Tibial artery (tissue), 4 donors: ENCODE data around the gene LRRC8C.

Experiments used
- DNase-seq, 2 donors: peaks; one replicate each; pipeline ENCODE4 v3.0.0-alpha.2; 2019
- H3K27ac ChIP-seq, 2 donors: fragments of 200-600 bp; sonication (generic) in 1 of 2; 1 replicate in 1 of 2; 2 replicates in 1 of 2; pipeline ENCODE4 v1.5.1; 2018 to 2019; ENCODE audit warnings: mild to moderate bottlenecking in 1 of 2
- H3K27me3 ChIP-seq, 2 donors: fragments of 200-600 bp; sonication (generic) in 1 of 2; one replicate each; pipeline versions ENCODE4 v1.5.1 to v1.6.0; 2016 to 2019
- H3K36me3 ChIP-seq, 3 donors: fragments of 200-600 bp; sonication (generic) in 2 of 3; one replicate each; pipeline ENCODE4 v1.5.1; 2016 to 2019; ENCODE audit warnings: mild to moderate bottlenecking in 2 of 3
- H3K4me1 ChIP-seq, 4 donors: fragments of 200-600 bp; sonication (generic) in 2 of 4; 1 replicate in 3 of 4; 2 replicates in 1 of 4; pipeline ENCODE4 v1.5.1; 2016 to 2019
- H3K4me3 ChIP-seq, 2 donors: fragments of 200-600 bp; sonication (generic) in 1 of 2; 1 replicate in 1 of 2; 2 replicates in 1 of 2; pipeline ENCODE4 v1.5.1; 2018 to 2019; ENCODE audit warnings: mild to moderate bottlenecking in 2 of 2
- H3K9me3 ChIP-seq, 3 donors: fragments of 200-600 bp; sonication (generic) in 1 of 3; one replicate each; pipeline ENCODE4 v1.5.1; 2016 to 2019
- CTCF ChIP-seq, 2 experiments: fragments of 200-600 bp in 1 of 2; fragments of 450-650 bp in 1 of 2; IDR thresholded peaks; one replicate each; pipeline ENCODE4 v1.5.1; 2017 to 2019; ENCODE audit warnings: antibody characterized with exemption in 2 of 2, mild to moderate bottlenecking in 1 of 2, moderate library complexity in 1 of 2
- intact Hi-C: fragments of 100-400 bp; cut with DNase I; formaldehyde crosslinking; loops from one replicate; pipeline ENCODE4 v1.15.0; 2023; ENCODE audit warnings: low total_unique reads

The LRRC8C gene

GRCh38 chr1:89728381-89728780, 95.5 kb downstream of the LRRC8C start:
- no peak overlapping the region for H3K27ac ChIP-seq
- no peaks in the 10 kb centered on the region for H3K4me1 ChIP-seq
- intact Hi-C loops, result no loop called here
- DNase-seq, result no peak
- H3K4me3 ChIP-seq, result no peak overlapping the region
- no peaks in the 10 kb centered on the region for H3K27me3 ChIP-seq
- H3K9me3 ChIP-seq, result no peaks in the 10 kb centered on the region
- H3K36me3 ChIP-seq, result no peaks in the 10 kb centered on the region
- no peak for TF ChIP-seq CTCF (IDR thresholded peaks at IDR 0.05)

GRCh38 chr1:89732206-89732605, 99.3 kb downstream of the LRRC8C start:
- Histone ChIP-seq H3K9me3 (no peaks in the 10 kb centered on the region), H3K36me3 (no peaks in the 10 kb centered on the region), H3K27me3 (no peaks in the 10 kb centered on the region), H3K4me3 (no peak overlapping the region), H3K4me1 (peaks cover 0 to 4% (median 0%) of the 10 kb centered on the region in 4 donors), H3K27ac (no peak overlapping the region)
- intact Hi-C loops, result no loop called here
- no peak for DNase-seq
- TF ChIP-seq CTCF (IDR thresholded peaks at IDR 0.05), result no peak

- Histone ChIP-seq H3K27me3 (no peaks in the 10 kb centered on the region), H3K9me3 (no peaks in the 10 kb centered on the region), H3K4me3 (no peak overlapping the region), H3K36me3 (no peaks in the 10 kb centered on the region), H3K27ac (no peak overlapping the region), H3K4me1 (peaks cover 0 to 4% (median 0%) of the 10 kb centered on the region in 4 donors)
- DNase-seq, result no peak
- intact Hi-C loops, result no loop called here
- TF ChIP-seq CTCF (IDR thresholded peaks at IDR 0.05), result no peak
Observed at GRCh38 chr1:89732643-89733222, 99.8 kb downstream of the LRRC8C start.

GRCh38 chr1:89733748-89734147, 100.8 kb downstream of the LRRC8C start:
- no peaks in the 10 kb centered on the region for H3K27me3 ChIP-seq
- H3K36me3 ChIP-seq, result no peaks in the 10 kb centered on the region
- H3K4me1 ChIP-seq, result peaks cover 0 to 4% (median 0%) of the 10 kb centered on the region in 4 donors
- DNase-seq, result no peak
- no peak overlapping the region for H3K27ac ChIP-seq
- H3K9me3 ChIP-seq, result no peaks in the 10 kb centered on the region
- intact Hi-C loops, result no loop called here
- TF ChIP-seq CTCF (IDR thresholded peaks at IDR 0.05), result no peak
- no peak overlapping the region for H3K4me3 ChIP-seq

GRCh38 chr1:89734442-89734841, 101.5 kb downstream of the LRRC8C start:
- H3K9me3 ChIP-seq, result no peaks in the 10 kb centered on the region
- intact Hi-C loops, result no loop called here
- H3K36me3 ChIP-seq, result no peaks in the 10 kb centered on the region
- H3K27ac ChIP-seq, result no peak overlapping the region
- no peak overlapping the region for H3K4me3 ChIP-seq
- DNase-seq, result no peak
- H3K27me3 ChIP-seq, result no peaks in the 10 kb centered on the region
- no peak for TF ChIP-seq CTCF (IDR thresholded peaks at IDR 0.05)
- peaks cover 0 to 4% (median 0%) of the 10 kb centered on the region in 4 donors for H3K4me1 ChIP-seq

- Histone ChIP-seq H3K27me3 (no peaks in the 10 kb centered on the region), H3K27ac (no peak overlapping the region), H3K4me3 (no peak overlapping the region), H3K9me3 (no peaks in the 10 kb centered on the region), H3K36me3 (no peaks in the 10 kb centered on the region), H3K4me1 (peaks cover 0 to 4% (median 0%) of the 10 kb centered on the region in 4 donors)
- TF ChIP-seq CTCF (IDR thresholded peaks at IDR 0.05), result no peak
- intact Hi-C loops, result no loop called here
- no peak for DNase-seq
Observed at GRCh38 chr1:89735479-89735878, 102.6 kb downstream of the LRRC8C start.
